Cardiac muscle cell (in vitro differentiated cells and primary cell): Measurements from ENCODE around the gene A3GALT2. TPM values are rescaled to one million over a fixed set of nuclear protein-coding genes. Genes with fewer than 3 reads are reported as not detected.

ENCODE experiments used
- DNase-seq, 2 donors: peaks; one replicate each; pipeline versions ENCODE4 v3.0.0 to v3.0.0-alpha.2; 2010 to 2017; ENCODE audit warnings: low read depth in 1 of 2, low spot score in 1 of 2
- H3K27ac ChIP-seq: fragments of 200-600 bp; sonication (generic); 2 replicates; pipeline ENCODE4 v1.5.1; 2016
- H3K27me3 ChIP-seq: fragments of 200-600 bp; sonication (generic); 2 replicates; pipeline ENCODE4 v1.6.0; 2016; ENCODE audit warnings: control low read depth
- H3K36me3 ChIP-seq: fragments of 200-600 bp; sonication (generic); 2 replicates; pipeline ENCODE4 v1.5.1; 2016; ENCODE audit warnings: control low read depth
- H3K4me1 ChIP-seq: fragments of 200-600 bp; sonication (generic); 2 replicates; pipeline ENCODE4 v1.8.1; 2017; ENCODE audit warnings: low read depth, mild to moderate bottlenecking, mixed run types
- H3K4me3 ChIP-seq: fragments of 200-600 bp; sonication (generic); 2 replicates; pipeline ENCODE4 v1.5.1; 2016; ENCODE audit warnings: mild to moderate bottlenecking
- H3K9me3 ChIP-seq: fragments of 200-600 bp; sonication (generic); 2 replicates; pipeline ENCODE4 v1.5.1; 2017; ENCODE audit warnings: low read depth, mild to moderate bottlenecking, control low read depth
- CTCF ChIP-seq: IDR thresholded peaks from 2 replicates; pipeline ENCODE4 v1.5.1; 2012; ENCODE audit warnings: low read depth, mild to moderate bottlenecking, low read length
- polyA plus RNA-seq: library from polyadenylated mRNA; unstranded; fragments of >200 nt; fragmentation: Nextera tagmentation; extraction: Ambion mirVana; gene quantifications from 2 replicates; pipeline ENCODE4 v1.2.1, GENCODE V29; 2016
- total RNA-seq: library from RNA; depleted of rRNA; stranded (reverse); fragments of >200 nt; gene quantifications from 2 replicates; pipeline ENCODE4 v1.2.3, GENCODE V29; 2016

A3GALT2 gene
- total and polyA plus RNA-seq, 2 experiments from 2014 or later, result 0.57 TPM; not detected in 1

GRCh38 chr1:33287317-33287716 lies 33.6 kb downstream of the A3GALT2 start:
- Histone ChIP-seq H3K27ac (no peak overlapping the region), H3K9me3 (no peaks in the 10 kb centered on the region), H3K36me3 (peaks cover 16% of the 10 kb centered on the region), H3K4me3 (no peak overlapping the region), H3K27me3 (no peaks in the 10 kb centered on the region), H3K4me1 (no peaks in the 10 kb centered on the region)
- no peak for DNase-seq
- no peak for TF ChIP-seq CTCF

GRCh38 chr1:33286451-33287185 lies 34.3 kb downstream of the A3GALT2 start:
- no peaks in the 10 kb centered on the region for H3K27me3 ChIP-seq
- no peaks in the 10 kb centered on the region for H3K4me1 ChIP-seq
- no peak overlapping the region for H3K4me3 ChIP-seq
- no peak overlapping the region for H3K27ac ChIP-seq
- H3K36me3 ChIP-seq, result peaks cover 23% of the 10 kb centered on the region
- no peak for DNase-seq
- TF ChIP-seq CTCF, result no peak
- no peaks in the 10 kb centered on the region for H3K9me3 ChIP-seq

GRCh38 chr1:33284049-33284448 lies 36.8 kb downstream of the A3GALT2 start:
- H3K9me3 ChIP-seq, result no peaks in the 10 kb centered on the region
- no peak overlapping the region for H3K27ac ChIP-seq
- H3K4me1 ChIP-seq, result no peaks in the 10 kb centered on the region
- H3K27me3 ChIP-seq, result no peaks in the 10 kb centered on the region
- no peak overlapping the region for H3K4me3 ChIP-seq
- TF ChIP-seq CTCF, result no peak
- peaks cover 40% of the 10 kb centered on the region for H3K36me3 ChIP-seq
- no peak for DNase-seq

- H3K27me3 ChIP-seq, result no peaks in the 10 kb centered on the region
- H3K27ac ChIP-seq, result no peak overlapping the region
- peaks cover 40% of the 10 kb centered on the region for H3K36me3 ChIP-seq
- no peak for DNase-seq
- no peaks in the 10 kb centered on the region for H3K4me1 ChIP-seq
- H3K9me3 ChIP-seq, result no peaks in the 10 kb centered on the region
- H3K4me3 ChIP-seq, result no peak overlapping the region
- no peak for TF ChIP-seq CTCF
Measured at GRCh38 chr1:33282791-33283190, 38.1 kb downstream of the A3GALT2 start.

GRCh38 chr1:33281554-33282303 lies 39.2 kb downstream of the A3GALT2 start:
- TF ChIP-seq CTCF, result no peak
- Histone ChIP-seq H3K27ac (no peak overlapping the region), H3K36me3 (peaks cover 40% of the 10 kb centered on the region), H3K9me3 (no peaks in the 10 kb centered on the region), H3K4me1 (no peaks in the 10 kb centered on the region), H3K27me3 (no peaks in the 10 kb centered on the region), H3K4me3 (no peak overlapping the region)
- DNase-seq, result no peak
